GM23248 (cell line): Measurements from ENCODE around the gene RBKS. TPM values are rescaled to one million over a fixed set of nuclear protein-coding genes. Genes with fewer than 3 reads are reported as not detected.

Experiments
- DNase-seq: peaks from one replicate; pipeline ENCODE4 v3.0.0-alpha.2; 2015
- H2AFZ ChIP-seq: fragments of 200-600 bp; sonication (generic); 2 replicates; pipeline ENCODE4 v1.6.1; 2016; ENCODE audit warnings: antibody characterized with exemption
- H3F3A ChIP-seq: fragments of 200-600 bp; sonication (generic); 2 replicates; pipeline ENCODE4 v1.6.1; 2016; ENCODE audit warnings: mild to moderate bottlenecking, antibody characterized with exemption, mixed run types; ENCODE audit not compliant: insufficient read depth
- H3K27ac ChIP-seq: fragments of 200-600 bp; sonication (generic); 2 replicates; pipeline ENCODE4 v1.5.1; 2016; ENCODE audit warnings: mild to moderate bottlenecking
- H3K27me3 ChIP-seq: fragments of 200-600 bp; sonication (generic); replicated peaks from 2 replicates; pipeline ENCODE4 v1.6.1; 2016; ENCODE audit warnings: mild to moderate bottlenecking; ENCODE audit not compliant: insufficient read depth
- H3K36me3 ChIP-seq: fragments of 200-600 bp; sonication (generic); 2 replicates; pipeline ENCODE4 v1.6.1; 2016; ENCODE audit warnings: low read depth, mild to moderate bottlenecking
- H3K4me1 ChIP-seq: fragments of 200-600 bp; sonication (generic); 2 replicates; pipeline ENCODE4 v1.6.1; 2016; ENCODE audit warnings: mild to moderate bottlenecking; ENCODE audit not compliant: insufficient read depth
- H3K4me2 ChIP-seq: fragments of 200-600 bp; sonication (generic); one replicate; pipeline ENCODE4 v1.6.1; 2016; ENCODE audit warnings: mild to moderate bottlenecking; ENCODE audit not compliant: unreplicated experiment
- H3K4me3 ChIP-seq: fragments of 200-600 bp; sonication (generic); 2 replicates; pipeline ENCODE4 v1.5.1; 2016; ENCODE audit warnings: mild to moderate bottlenecking
- H3K79me2 ChIP-seq: fragments of 200-600 bp; sonication (generic); 2 replicates; pipeline ENCODE4 v1.6.1; 2016; ENCODE audit warnings: mild to moderate bottlenecking; ENCODE audit not compliant: insufficient read depth
- H3K9ac ChIP-seq: fragments of 200-600 bp; sonication (generic); 2 replicates; pipeline ENCODE4 v1.6.1; 2016; ENCODE audit warnings: mild to moderate bottlenecking
- H3K9me2 ChIP-seq: fragments of 200-600 bp; sonication (generic); 2 replicates; pipeline ENCODE4 v1.6.1; 2016; ENCODE audit warnings: mixed run types, mild to moderate bottlenecking, moderate library complexity; ENCODE audit not compliant: insufficient read depth
- H3K9me3 ChIP-seq: fragments of 200-600 bp; sonication (generic); one replicate; pipeline ENCODE4 v1.6.1; 2017; ENCODE audit warnings: low read depth
- H4K20me1 ChIP-seq: fragments of 200-600 bp; sonication (generic); 2 replicates; pipeline ENCODE4 v1.6.0; 2016; ENCODE audit not compliant: insufficient read depth
- EZH2 ChIP-seq: fragments of 200-600 bp; sonication (generic); IDR thresholded peaks from 2 replicates; pipeline ENCODE4 v1.6.1; 2018; ENCODE audit warnings: antibody characterized with exemption, mild to moderate bottlenecking; ENCODE audit not compliant: insufficient read depth, poor library complexity, severe bottlenecking
- EZH2phosphoT487 ChIP-seq: fragments of 200-600 bp; sonication (generic); IDR thresholded peaks from 2 replicates; pipeline ENCODE4 v1.6.1; 2018; ENCODE audit warnings: antibody characterized with exemption, moderate library complexity, mild to moderate bottlenecking, low read depth; ENCODE audit not compliant: insufficient read depth
- WGBS, 2 experiments: methylation state at CpG; one replicate each; pipeline ENCODE4 v1.1.6; 2015 to 2017; ENCODE audit warnings: low lambda C conversion rate in 2 of 2, low coverage in 1 of 2; ENCODE audit errors: missing lambda C conversion rate in 2 of 2; 5-methylcytosine and 5-hydroxymethylcytosine counted together
- in situ Hi-C: fragments of 300-500 bp; cut with MboI; formaldehyde crosslinking; loops from 2 replicates; pipeline ENCODE4 v1.15.0; 2020
- polyA plus RNA-seq: library from polyadenylated mRNA; unstranded; fragments of >200 nt; fragmentation: Nextera tagmentation; extraction: Ambion mirVana; gene quantifications from 2 replicates; pipeline ENCODE4 v1.2.1, GENCODE V29; 2016
- total RNA-seq: library from RNA; depleted of rRNA; stranded (reverse); fragments of >200 nt; shearing (Covaris generic); gene quantifications from 2 replicates; pipeline ENCODE4 v1.2.3, GENCODE V29; 2014

RBKS gene
- total and polyA plus RNA-seq, 2 experiments from 2014 or later, result 2.8 to 3.6 TPM

- no peaks in the 10 kb centered on the region for H3K36me3 ChIP-seq
- H4K20me1 ChIP-seq, result no peaks in the 10 kb centered on the region
- in situ Hi-C loops, result no loop called here
- H3K9me3 ChIP-seq, result no peaks in the 10 kb centered on the region
- H3K4me2 ChIP-seq, result no peak overlapping the region
- no peaks in the 10 kb centered on the region for H3K27me3 ChIP-seq
- H3K9ac ChIP-seq, result no peak overlapping the region
- H3F3A ChIP-seq, result peaks cover 26% of the 10 kb centered on the region
- H3K9me2 ChIP-seq, result no peaks in the 10 kb centered on the region
- no peak for DNase-seq
- H3K79me2 ChIP-seq, result no peaks in the 10 kb centered on the region
- H3K4me1 ChIP-seq, result peaks cover 20% of the 10 kb centered on the region
- 93 to 94% methylated on average over 4 of the region's 4 CpGs for WGBS, 2 experiments
- no peak overlapping the region for H2AFZ ChIP-seq
- no peak overlapping the region for H3K27ac ChIP-seq
- TF ChIP-seq EZH2phosphoT487, result no peak
- TF ChIP-seq EZH2, result no peak
- H3K4me3 ChIP-seq, result no peak overlapping the region
Observed at GRCh38 chr2:27739058-27739373, 151.2 kb downstream of the RBKS start.

- no peak overlapping the region for H3K9ac ChIP-seq
- 95 to 96% methylated on average over 13 of the region's 13 CpGs for WGBS, 2 experiments
- no peaks in the 10 kb centered on the region for H4K20me1 ChIP-seq
- no peak for TF ChIP-seq EZH2
- TF ChIP-seq EZH2phosphoT487, result no peak
- DNase-seq, result no peak
- peaks cover 26% of the 10 kb centered on the region for H3F3A ChIP-seq
- peaks cover 20% of the 10 kb centered on the region for H3K4me1 ChIP-seq
- in situ Hi-C loops, result no loop called here
- no peak overlapping the region for H3K4me3 ChIP-seq
- no peaks in the 10 kb centered on the region for H3K36me3 ChIP-seq
- no peaks in the 10 kb centered on the region for H3K9me2 ChIP-seq
- no peaks in the 10 kb centered on the region for H3K27me3 ChIP-seq
- H3K27ac ChIP-seq, result no peak overlapping the region
- no peak overlapping the region for H3K4me2 ChIP-seq
- no peaks in the 10 kb centered on the region for H3K9me3 ChIP-seq
- no peak overlapping the region for H2AFZ ChIP-seq
- H3K79me2 ChIP-seq, result no peaks in the 10 kb centered on the region
Observed at GRCh38 chr2:27738349-27739057, 151.7 kb downstream of the RBKS start.

DNA sequence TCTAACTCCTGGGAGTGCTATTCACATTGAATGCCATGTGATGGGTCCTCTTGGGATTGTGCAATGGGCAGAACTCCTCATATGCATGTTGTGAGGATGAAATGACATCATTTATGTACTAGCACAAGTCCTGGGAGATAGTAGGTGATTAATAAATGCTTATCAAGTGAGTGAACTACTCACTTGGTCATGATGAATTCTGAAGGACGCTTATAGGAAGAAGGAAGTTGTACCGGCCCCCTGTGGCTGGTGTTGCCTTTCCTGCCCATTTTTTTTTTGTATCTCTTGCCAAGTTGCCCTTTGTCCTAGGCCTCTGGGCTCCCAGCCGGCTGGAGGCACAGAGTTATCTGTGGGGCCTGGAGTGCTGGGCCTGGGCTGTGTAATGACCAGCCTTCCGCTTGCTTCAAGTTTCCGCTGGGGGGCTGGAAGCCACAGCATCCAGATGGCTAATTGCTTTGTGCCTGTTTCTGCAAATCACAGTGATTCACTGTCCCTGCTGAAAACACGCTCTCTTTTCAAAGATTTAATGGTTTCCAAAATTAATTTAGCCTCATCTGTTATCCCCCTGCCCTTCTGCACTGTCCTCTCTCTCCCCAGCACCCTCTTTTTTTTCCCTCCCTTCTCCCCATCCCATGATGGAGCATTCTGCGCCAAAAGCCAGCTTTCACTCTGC is 152.4 kb downstream of the RBKS start:
- Histone ChIP-seq H3K79me2 (no peaks in the 10 kb centered on the region), H3K36me3 (no peaks in the 10 kb centered on the region), H3K9me2 (no peaks in the 10 kb centered on the region), H4K20me1 (no peaks in the 10 kb centered on the region), H3K4me2 (no peak overlapping the region), H3K9ac (peak overlapping the region; percentile 38; the same call in 1 of the 2 replicates), H3F3A (peaks cover 26% of the 10 kb centered on the region), H3K9me3 (no peaks in the 10 kb centered on the region), H3K27me3 (no peaks in the 10 kb centered on the region), H3K4me3 (no peak overlapping the region), H2AFZ (no peak overlapping the region), H3K4me1 (peaks cover 20% of the 10 kb centered on the region), H3K27ac (peak overlapping the region; percentile 75)
- in situ Hi-C loops, result no loop called here
- 55 to 62% methylated on average over 7 of the region's 7 CpGs for whole genome bisulfite sequencing, 2 experiments
- peak; percentile 92 for DNase-seq
- TF ChIP-seq EZH2, result no peak
- TF ChIP-seq EZH2phosphoT487, result no peak

DNA sequence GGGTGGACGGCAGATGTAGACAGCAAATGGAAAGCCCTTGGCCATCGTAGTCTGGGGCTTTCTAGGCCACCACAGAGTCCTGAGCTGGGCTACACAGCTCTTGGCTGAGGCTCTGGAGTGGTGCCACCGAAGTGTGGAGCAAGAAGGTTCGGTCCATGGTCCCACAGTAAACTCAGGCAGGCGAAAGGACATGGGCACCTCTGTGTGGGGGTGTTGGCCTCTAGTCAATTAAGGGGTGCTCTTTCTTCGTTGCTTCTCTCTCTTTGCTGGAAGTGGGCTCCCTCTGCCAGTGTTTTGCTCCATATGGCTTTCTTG is 153.3 kb downstream of the RBKS start:
- Histone ChIP-seq H3K9me2 (no peaks in the 10 kb centered on the region), H3K27ac (peak overlapping the region; percentile 75), H3K9me3 (no peaks in the 10 kb centered on the region), H3K9ac (no peak overlapping the region), H2AFZ (no peak overlapping the region), H3K4me3 (no peak overlapping the region), H3K4me1 (peaks cover 20% of the 10 kb centered on the region), H3K27me3 (no peaks in the 10 kb centered on the region), H3K79me2 (no peaks in the 10 kb centered on the region), H3K36me3 (no peaks in the 10 kb centered on the region), H3K4me2 (no peak overlapping the region), H4K20me1 (no peaks in the 10 kb centered on the region), H3F3A (peaks cover 26% of the 10 kb centered on the region)
- DNase-seq, result no peak
- 88 to 90% methylated on average over 6 of the region's 6 CpGs for WGBS, 2 experiments
- in situ Hi-C loops, result no loop called here
- no peak for TF ChIP-seq EZH2phosphoT487
- no peak for TF ChIP-seq EZH2
